GM18868 (cell line): ENCODE results near the gene SLC47A1.
"Not testable (repeated sequence)": the region's sequence is repeated elsewhere in the genome, so short reads cannot be mapped to it uniquely, and the experiment has no call there.

ENCODE experiments used
- ATAC-seq: cut with Tn5 transposase; IDR thresholded peaks from one replicate; pipeline ENCODE4 v1.9.1; 2021; ENCODE audit warnings: mild to moderate bottlenecking, moderate library complexity; ENCODE audit not compliant: unreplicated experiment

SLC47A1 gene

DNA sequence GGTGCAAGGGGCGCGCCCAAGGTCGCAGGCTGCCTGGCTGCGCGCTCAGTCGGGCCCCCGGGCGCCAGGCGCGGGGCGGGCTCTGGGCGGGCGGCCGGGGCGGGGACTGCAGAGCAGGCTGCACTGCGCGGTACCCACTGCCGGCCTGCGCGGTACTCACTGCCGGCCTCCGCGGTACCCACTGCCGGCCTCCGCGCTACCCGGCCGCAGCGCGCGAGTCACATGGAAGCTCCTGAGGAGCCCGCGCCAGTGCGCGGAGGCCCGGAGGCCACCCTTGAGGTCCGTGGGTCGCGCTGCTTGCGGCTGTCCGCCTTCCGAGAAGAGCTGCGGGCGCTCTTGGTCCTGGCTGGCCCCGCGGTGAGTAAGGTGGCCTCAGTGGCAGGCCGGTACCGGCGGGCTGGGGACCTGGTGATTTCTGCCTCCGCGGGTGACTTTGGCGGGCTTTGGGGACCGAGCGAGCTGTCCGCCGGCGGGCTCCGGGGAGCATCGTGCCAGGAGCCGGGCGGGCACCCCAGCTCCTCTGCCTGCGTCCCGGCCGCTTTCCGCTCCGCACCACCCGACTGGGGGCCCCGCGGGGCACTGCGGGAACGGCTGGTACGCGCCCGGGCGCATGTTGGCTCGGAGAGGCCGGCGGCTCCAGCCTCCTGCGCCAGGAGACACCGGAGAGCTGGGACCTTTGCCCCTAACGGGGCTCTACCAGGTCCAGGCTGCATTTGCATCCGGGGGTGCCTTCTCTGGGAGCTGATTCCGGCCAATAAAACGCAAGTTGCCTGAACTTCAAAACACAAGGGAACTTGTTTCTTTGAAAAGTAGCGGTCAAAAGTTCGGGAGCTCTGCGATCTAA, at the start of gene SLC47A1:
Gene SLC47A1 (plus strand): TSS at position 137 of the 844 bp plus-strand sequence. CDS start 86 bp downstream, at position 223.
- no peak for ATAC-seq

- no peak for ATAC-seq
These were observed 47.8 kb upstream of the SLC47A1 start for GRCh38 chr17:19485800-19486340.

DNA sequence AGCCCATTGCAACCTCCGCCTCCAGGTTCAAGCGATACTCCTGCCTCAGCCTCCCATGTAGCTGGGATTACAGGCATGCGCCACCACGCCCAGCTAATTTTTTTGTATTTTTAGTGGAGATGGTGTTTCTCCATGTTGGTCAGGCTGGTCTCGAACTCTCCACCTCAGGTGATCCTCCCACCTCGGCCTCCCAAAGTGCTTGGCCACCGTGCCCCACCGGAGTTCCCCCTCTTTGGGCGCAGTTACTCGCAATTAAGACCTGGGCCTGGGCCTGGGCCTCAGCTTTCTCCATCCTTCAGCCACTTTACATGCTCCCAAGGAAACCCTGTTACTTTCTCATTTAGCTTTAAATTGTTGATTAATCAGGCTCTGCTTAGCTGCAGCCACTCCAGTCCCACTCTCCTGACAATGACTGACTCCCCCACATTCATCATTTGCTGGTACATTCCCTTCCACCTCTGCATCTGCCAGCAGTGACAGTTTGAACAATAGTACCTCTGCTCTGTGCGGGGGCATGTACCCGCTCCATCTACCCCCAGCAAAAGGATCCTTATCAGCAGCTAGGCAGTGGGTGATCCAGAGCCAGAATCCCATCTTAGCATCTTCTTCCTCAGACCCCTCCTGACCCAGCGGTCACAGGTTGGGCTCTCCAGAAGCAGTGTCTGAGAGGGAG, 47.2 kb upstream of the SLC47A1 start:
- ATAC-seq, result no peak

- no peak for ATAC-seq
These were observed 46.5 kb upstream of the SLC47A1 start for GRCh38 chr17:19487024-19487600.

DNA sequence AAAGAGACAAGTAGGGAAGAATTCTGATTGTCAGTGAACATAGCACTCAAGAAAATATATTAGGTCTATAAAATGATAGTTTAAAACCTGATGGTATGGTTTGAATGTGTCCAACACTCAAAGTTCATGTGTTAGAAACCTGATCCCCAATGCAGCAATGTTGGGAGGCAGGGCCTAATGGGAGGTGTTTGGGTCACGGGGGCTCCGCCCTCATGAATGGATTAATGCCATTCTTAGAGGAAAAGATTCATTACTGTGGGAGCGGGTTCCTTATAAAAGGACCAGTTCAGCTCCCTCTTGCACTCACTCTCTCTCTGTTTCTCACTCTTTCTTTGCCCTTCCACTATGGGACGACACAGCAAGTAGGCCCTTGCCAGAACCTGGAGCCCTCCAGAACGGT, 41.5 kb upstream of the SLC47A1 start:
- ATAC-seq, result no peak

- no peak for ATAC-seq
These were observed 38.5 kb upstream of the SLC47A1 start for GRCh38 chr17:19494961-19495806.

- ATAC-seq, result no peak
These were observed 37.7 kb upstream of the SLC47A1 start for GRCh38 chr17:19495828-19496528.

DNA sequence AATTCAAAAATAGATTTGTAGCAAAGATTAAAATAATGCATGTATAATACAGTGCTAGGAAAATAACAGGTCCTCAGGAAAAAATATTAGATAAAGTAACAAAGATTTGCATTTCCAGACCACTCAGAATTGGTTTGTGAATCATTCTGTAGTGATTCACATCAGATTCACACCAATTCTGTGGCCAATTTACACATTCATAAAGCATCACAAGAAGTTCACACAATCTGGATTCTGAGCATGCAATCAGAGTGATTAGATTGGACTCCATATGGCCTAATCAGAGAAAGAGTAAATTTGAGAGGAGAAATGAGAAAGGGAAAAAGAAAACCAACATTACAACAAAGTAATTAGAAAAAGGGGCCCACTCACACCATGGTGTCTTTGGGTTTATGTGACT, 36.0 kb upstream of the SLC47A1 start:
- no peak for ATAC-seq

GRCh38 chr17:19501219-19501618, 32.4 kb upstream of the SLC47A1 start:
- no peak for ATAC-seq

- no peak for ATAC-seq
These were observed 31.1 kb upstream of the SLC47A1 start for GRCh38 chr17:19502517-19502916.

GRCh38 chr17:19505561-19505960, 28.1 kb upstream of the SLC47A1 start:
- ATAC-seq, result not testable (repeated sequence)

DNA sequence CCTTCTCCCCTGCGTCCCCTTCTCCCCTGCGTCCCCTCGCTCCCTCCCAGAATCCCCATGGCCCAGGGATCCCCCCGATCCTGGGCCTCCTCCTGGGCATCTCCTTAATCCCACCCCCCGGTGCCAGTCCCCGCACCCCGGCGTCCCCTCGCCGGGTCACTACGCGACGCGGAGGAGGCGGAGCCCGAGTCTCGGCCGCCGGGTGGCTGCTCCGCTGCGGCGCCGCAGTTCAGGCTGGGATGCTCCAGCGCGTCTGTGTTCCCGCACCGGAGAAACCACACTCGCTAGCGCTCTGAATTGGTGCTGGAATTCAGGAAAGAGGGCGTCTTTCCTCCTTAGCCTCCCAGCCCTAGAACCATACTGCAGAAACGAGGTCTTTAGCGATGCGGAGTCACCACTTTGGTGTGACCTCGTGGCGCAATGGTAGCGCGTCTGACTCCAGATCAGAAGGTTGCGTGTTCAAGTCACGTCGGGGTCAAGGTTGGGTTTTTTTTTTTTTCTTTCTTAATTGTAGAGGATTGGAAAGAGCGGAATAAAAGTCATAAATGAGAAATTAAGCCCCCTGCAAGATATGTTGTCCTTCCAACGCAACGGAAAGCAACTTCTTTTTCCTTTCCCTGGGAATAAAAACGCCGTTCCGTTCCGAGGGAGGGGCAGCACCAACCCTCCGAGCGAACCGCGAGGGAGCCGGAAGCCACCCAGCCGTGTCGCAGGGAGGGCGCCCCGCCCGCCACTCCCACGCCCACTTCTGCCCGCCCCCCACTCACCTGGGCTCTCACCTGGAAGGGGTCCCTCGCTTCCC, 25.7 kb upstream of the SLC47A1 start:
- peak; percentile 74 for ATAC-seq

GRCh38 chr17:19508577-19508867, 25.1 kb upstream of the SLC47A1 start:
- ATAC-seq, result no peak

DNA sequence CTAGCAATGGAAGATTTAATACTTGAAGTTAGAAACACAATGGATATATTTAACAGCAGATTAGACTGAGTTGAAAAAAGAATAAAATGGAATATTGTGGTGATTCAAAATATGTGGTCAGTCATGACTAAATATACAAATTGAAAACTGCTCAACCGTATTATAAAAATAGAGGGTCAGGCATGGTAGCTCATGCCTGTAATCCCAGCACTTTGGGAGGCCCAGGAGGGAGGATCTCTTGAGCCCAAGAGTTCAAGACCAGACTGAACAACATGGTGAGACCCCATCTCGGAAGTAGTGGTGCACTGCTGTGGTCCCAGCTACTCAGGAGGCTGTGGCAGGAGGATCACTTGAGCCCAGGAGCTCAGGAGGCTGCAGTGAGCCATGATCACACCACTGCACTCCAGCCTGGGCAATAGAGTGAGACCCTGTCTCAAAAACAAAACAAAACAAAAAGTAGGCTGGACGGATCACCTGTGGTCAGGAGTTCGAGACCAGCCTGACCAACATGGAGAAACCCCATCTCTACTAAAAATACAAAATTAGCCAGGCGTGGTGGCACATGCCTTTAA, 24.3 kb upstream of the SLC47A1 start:
- ATAC-seq, result not testable (repeated sequence)

GRCh38 chr17:19510903-19511302, 22.8 kb upstream of the SLC47A1 start:
- ATAC-seq, result no peak

- no peak for ATAC-seq
These were observed 19.7 kb upstream of the SLC47A1 start for GRCh38 chr17:19513897-19514488.

DNA sequence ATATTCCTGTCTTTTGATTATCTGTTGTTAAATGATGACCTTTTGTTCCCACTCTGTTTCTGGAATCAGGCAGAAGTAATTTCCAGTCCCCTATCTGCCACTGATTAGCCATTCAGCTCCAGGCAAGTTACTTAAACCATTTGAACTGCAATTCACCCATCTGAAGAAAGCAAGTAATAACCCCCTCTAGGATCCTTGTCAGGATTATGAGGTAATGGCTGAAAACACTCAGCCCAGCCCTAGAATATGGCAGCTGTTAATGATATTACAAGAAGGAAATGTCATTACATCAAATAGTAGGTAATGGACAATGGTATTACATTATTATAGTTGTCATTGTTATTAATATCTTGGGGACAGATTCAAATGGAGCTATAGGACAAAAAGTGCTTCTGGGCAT, 16.0 kb upstream of the SLC47A1 start:
- ATAC-seq, result no peak

DNA sequence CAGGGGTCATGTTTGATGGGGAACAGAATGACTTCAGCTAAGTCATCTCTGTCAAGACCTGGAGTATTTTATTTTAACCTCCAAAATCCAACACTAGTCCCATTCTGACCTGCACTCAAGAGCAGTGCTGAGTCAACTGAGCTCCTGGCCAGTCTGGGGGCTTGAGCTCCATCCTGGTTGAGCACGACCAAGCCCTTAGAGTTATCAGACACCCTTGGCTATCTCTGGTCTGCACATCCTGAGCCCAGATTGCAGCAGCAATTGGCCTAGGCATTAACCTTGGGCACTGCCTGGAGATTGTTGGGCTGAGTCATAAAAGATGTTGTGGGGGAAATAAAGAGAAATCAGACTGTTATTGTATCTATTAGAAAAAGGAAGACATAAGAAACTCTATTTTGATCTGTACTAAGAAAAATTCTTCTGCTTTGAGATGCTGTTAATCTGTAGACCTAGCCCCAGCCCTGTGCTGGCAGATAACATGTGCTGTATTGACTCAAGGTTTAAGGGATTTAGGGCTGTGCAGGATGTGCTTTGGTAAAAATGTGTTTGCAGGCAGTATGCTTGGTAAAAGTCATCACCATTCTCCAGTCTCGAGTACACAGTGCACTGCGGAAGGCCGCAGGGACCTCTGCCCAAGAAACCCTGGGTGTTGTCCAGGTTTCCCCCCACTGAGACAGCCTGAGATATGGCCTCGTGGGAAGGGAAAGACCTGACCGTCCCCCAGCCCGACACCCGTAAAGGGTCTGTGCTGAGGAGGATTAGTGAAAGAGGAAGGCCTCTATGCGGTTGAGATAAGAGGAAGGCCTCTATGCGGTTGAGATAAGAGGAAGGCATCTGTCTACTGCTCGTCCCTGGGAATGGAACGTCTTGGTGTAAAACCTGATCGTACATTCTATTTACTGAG, 14.0 kb upstream of the SLC47A1 start:
- not testable (repeated sequence) for ATAC-seq
